Measurements from ENCODE around the gene DYNC1LI1.
"Not testable (repeated sequence)": the region's sequence is repeated elsewhere in the genome, so short reads cannot be mapped to it uniquely, and the experiment has no call there.

DYNC1LI1 gene

GRCh38 chr3:32583708-32584107, 13.1 kb upstream of the DYNC1LI1 start:
- no peak for DNase-seq (ENCODE audit: low spot score)

GRCh38 chr3:32578669-32579068, 8.0 kb upstream of the DYNC1LI1 start:
- not testable (repeated sequence) for DNase-seq (ENCODE audit: low spot score)

GRCh38 chr3:32577581-32578556, 7.2 kb upstream of the DYNC1LI1 start:
- no peak for DNase-seq (ENCODE audit: low spot score)

GRCh38 chr3:32577174-32577573, 6.5 kb upstream of the DYNC1LI1 start:
- DNase-seq (ENCODE audit: low spot score): no peak

GRCh38 chr3:32575451-32576113, 4.9 kb upstream of the DYNC1LI1 start:
- DNase-seq (ENCODE audit: low spot score): no peak

- no peak for DNase-seq (ENCODE audit: low spot score)
Observed at GRCh38 chr3:32571192-32571485, 481 bp upstream of the DYNC1LI1 start.

- peak; percentile 79 for DNase-seq (ENCODE audit: low spot score)
Observed at GRCh38 chr3:32569540-32570420, 878 bp downstream of the DYNC1LI1 start.

GRCh38 chr3:32568953-32569352, 1.7 kb downstream of the DYNC1LI1 start:
- DNase-seq (ENCODE audit: low spot score): no peak

GRCh38 chr3:32564195-32564594, 6.5 kb downstream of the DYNC1LI1 start:
- DNase-seq (ENCODE audit: low spot score): no peak

GRCh38 chr3:32562640-32563039, 8.0 kb downstream of the DYNC1LI1 start:
- no peak for DNase-seq (ENCODE audit: low spot score)

- no peak for DNase-seq (ENCODE audit: low spot score)
Observed at GRCh38 chr3:32557640-32558352, 12.9 kb downstream of the DYNC1LI1 start.

GRCh38 chr3:32556332-32556731, 14.3 kb downstream of the DYNC1LI1 start:
- DNase-seq (ENCODE audit: low spot score): no peak

GRCh38 chr3:32553973-32554372, 16.7 kb downstream of the DYNC1LI1 start:
- no peak for DNase-seq (ENCODE audit: low spot score)

- DNase-seq (ENCODE audit: low spot score): no peak
Observed at GRCh38 chr3:32553459-32553858, 17.2 kb downstream of the DYNC1LI1 start.

- no peak for DNase-seq (ENCODE audit: low spot score)
Observed at GRCh38 chr3:32552013-32552412, 18.6 kb downstream of the DYNC1LI1 start.

GRCh38 chr3:32551496-32551895, 19.2 kb downstream of the DYNC1LI1 start:
- DNase-seq (ENCODE audit: low spot score): no peak

- no peak for DNase-seq (ENCODE audit: low spot score)
Observed at GRCh38 chr3:32551087-32551486, 19.6 kb downstream of the DYNC1LI1 start.

GRCh38 chr3:32545305-32545704, 25.4 kb downstream of the DYNC1LI1 start:
- no peak for DNase-seq (ENCODE audit: low spot score)

GRCh38 chr3:32544894-32545293, 25.8 kb downstream of the DYNC1LI1 start:
- no peak for DNase-seq (ENCODE audit: low spot score)

GRCh38 chr3:32542807-32543206, 27.9 kb downstream of the DYNC1LI1 start:
- no peak for DNase-seq (ENCODE audit: low spot score)

GRCh38 chr3:32540899-32541298, 29.8 kb downstream of the DYNC1LI1 start:
- DNase-seq (ENCODE audit: low spot score): no peak

- no peak for DNase-seq (ENCODE audit: low spot score)
Observed at GRCh38 chr3:32532434-32532833, 38.2 kb downstream of the DYNC1LI1 start.
